Activated CD8-positive, alpha-beta memory T cell treated with anti-CD3 and anti-CD28 coated beads, Interleukin-2, amount 50 U/mL, for 48 hours (primary cell): ENCODE data around the gene ACVR1C.

Experiments
- DNase-seq: peaks from one replicate; pipeline ENCODE4 v3.0.0-alpha.2; 2020

Gene ACVR1C

DNA sequence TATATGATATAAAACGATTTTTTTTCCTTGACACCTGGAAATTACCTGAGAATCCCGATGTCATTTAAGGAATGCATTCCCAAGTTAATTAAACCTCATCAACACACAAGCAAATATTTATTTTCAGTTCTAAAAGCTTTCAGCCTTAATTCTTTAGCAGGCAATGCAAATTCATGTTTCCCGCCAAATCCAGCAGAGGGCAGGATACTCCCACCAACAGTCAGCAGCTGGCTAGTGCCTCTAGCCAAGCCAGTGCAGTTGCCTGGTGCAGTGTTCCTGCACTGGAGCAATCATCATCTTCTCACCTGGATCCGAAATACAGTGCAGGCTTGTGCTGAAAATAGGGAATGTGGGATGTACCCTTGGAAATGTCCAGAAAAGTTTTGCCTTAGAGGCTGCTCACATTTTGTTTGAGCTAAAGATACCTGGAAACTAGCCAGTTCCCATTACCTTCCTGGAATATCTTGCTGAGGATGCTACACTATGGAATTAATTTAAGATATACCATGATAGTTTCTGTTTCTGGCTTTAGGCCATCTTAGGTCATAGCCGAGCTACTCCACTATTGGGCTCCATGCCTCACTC lies 136.4 kb downstream of the ACVR1C start:
- DNase-seq = peak; percentile 75

DNA sequence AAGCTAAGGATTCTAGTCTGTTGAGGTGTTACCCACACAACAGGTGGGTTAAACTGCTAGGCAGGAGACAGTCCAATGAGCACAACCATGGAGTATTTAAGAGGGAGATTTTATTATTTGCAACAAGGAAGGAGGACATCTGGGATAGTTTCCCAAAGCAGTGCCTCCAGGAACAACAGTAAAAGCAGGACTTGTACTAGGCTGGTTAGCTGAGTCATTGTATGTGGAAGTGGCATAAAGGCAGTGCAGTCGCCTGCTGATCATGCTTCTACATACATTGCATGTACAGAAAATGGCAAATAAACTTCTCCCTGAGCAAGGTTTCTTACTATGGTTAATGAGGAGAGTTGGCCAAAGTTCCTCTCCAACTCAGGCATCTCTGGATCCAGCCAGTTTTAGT lies 138.7 kb downstream of the ACVR1C start:
- DNase-seq = no peak

DNA sequence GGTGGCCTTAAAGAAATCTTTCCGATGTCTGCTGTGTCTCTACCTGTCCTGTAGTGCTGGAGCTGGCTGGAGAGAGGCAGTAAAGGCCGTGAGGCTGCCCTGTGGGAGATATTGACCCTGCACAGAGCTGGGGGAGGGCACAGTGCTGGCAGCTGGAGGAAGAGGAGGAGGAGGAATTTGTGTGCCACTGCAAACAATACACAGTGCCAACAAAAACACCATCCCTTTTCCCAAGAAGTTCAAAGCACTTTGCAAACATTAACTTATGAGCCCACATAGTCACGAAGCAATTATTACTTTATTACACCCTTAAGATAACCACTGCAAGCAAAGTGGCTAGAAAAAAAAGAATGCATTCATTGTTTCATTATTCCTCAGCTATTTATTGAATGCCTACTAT lies 139.8 kb downstream of the ACVR1C start:
- no peak for DNase-seq

DNA sequence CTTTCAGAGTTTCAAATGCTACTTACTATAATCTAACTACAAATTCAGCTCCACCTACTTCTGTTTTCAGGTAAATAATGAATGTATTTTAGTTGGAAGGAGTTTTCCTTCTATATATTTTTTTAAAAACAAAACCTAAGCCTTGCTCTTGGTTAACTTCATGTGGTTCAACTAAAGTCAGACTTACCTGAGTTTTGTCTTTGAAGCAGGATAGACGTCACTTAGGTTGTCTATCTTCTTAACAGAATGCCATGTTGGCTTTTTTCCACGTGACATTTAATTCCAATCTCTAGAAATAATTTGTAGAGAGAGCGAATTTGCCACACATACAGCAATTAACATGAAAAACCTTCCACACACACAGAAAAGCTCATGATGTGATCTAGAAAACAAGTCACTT lies 140.9 kb downstream of the ACVR1C start:
- DNase-seq = no peak

DNA sequence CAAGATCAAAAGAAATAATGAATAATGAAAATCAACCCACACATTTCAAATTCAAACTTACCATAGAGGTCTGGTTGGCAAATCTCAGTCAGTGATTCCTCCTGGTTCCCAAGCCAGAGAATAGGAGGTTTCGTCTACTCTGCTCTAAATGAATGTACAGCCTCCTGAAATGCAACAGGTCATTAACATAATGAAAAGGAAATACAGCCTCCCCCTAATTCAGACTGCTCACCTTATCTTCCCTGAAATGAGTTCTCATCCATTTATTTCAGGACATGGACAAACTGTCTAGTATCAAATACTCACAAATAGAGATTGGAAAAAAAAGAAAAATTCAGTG lies 141.4 kb downstream of the ACVR1C start:
- no peak for DNase-seq

DNA sequence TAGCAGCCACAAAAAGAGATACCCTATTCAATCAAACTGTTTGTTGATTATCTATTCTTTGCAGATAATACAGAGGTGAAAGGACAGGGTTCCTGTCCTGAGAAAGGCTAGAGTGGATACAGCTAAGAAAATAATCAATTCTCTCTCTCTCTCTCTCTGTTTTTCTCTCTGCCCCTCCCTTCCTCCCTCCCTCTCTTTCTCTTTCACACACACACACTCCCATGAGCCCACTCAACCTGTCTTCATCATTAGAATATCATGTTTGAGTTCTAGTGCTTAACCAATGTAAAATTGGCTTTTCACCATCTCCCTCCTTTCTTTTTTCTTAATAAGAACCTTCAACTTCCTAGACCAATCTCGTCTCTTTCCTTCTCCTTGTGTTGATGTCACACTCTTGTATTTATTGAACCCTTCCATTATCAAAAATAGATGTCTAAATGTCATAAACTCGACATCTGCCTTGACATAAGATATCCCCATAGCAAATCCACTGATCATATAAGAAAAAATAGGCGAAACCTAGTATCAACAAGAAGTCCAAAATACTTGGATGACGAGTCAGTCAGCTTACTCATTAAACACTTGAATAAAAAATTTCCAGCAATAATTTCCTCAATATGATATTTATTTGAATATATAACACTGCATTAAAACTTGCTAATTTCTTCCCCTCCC lies 141.9 kb downstream of the ACVR1C start:
- DNase-seq = no peak

DNA sequence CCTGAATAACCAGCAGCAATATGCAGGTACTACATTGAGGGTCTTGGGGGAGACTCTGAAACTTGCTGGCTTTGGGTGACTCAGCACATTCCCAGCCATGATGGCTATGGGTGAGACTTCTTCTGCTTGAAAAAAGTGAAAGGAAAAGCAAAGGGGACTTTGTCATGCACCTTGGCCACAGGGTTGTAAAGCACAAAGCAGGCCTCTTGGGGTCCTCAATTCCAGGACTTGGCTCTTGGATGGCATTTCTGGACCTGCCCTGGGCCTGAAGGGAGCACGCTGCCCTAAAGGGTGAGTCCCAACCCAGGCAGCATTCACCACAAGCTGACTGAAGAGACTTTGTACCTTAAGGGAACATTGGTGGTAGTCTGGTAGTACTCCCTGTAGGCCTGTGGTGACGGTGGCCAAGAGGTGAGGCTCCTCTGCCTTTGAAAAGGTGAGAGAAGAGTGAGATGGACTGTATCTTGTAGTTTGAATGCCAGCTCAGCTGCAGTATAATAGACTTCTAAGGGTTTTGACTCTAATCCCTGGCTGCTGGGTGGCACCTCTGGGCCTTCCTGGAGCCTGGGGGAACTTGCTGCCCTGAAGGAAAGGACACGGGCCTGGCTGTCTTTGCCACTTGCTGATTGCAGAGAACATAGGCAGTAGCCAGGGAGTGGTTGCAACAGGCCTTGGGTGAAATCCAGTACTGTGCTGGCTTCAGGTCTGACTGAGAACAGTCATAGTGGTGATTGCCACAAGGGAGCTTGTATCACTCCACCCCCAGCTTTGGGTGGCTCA lies 148.3 kb downstream of the ACVR1C start:
- DNase-seq = no peak

DNA sequence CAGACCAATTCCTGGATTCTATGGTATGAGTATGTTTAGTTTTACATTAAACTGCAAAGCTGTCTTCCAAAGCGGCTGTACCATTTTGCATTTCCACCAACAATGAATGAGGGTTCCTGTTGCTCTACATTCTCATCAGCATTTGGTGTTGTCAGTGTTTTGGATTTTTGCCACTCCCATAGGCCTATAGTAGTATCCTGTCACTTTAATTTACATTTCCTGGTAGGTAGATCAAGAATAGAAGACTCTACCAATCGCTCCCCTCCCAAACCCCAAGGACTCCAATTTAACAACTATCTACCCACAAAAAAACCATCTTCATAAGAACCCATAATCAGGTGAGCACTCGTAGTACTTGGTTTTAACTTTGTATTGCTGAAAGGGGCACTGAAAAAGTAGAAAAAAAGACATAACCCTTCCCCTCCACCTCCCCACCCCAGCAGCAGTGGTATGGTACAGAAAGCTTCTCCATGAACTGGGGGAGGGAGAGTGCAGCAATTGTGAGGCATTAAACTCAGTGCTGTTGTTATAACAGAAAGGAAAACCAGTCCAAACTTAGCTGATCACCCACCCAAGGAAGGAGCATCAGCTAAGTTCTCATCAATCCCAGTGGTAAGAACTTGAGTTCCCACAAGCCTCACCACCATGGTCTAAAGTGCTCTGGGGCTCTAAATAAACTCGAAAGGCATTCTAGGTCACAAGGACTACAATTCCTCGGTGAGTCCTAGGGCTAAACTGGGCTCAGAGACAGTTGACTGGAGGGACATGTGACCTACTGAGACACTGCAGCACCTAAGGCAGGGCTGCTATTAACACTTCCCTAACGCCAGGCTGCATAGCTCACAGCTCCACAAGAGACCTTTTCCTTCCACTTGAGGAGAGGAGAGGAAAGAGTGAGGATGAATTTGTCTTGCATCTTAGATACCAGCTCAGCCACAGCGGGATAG lies 149.3 kb downstream of the ACVR1C start:
- no peak for DNase-seq

DNA sequence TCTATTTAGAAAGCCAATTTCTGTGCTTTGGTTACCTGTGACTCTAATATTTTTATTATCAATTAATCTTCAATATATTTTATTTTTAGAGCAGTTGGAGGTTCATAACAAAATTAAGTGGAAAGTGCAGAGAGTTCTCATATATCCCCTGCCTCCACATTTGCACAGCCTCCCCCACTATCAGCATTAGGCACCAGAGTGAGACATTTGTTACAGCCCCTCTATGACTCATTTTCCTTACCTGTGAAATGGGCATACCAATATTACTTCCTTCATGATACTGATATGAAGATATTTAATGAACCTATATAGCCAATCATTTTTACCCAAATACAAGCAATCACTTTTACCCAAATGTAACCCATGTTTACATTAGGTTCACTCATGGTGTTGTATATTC lies 150.7 kb downstream of the ACVR1C start:
- no peak for DNase-seq

DNA sequence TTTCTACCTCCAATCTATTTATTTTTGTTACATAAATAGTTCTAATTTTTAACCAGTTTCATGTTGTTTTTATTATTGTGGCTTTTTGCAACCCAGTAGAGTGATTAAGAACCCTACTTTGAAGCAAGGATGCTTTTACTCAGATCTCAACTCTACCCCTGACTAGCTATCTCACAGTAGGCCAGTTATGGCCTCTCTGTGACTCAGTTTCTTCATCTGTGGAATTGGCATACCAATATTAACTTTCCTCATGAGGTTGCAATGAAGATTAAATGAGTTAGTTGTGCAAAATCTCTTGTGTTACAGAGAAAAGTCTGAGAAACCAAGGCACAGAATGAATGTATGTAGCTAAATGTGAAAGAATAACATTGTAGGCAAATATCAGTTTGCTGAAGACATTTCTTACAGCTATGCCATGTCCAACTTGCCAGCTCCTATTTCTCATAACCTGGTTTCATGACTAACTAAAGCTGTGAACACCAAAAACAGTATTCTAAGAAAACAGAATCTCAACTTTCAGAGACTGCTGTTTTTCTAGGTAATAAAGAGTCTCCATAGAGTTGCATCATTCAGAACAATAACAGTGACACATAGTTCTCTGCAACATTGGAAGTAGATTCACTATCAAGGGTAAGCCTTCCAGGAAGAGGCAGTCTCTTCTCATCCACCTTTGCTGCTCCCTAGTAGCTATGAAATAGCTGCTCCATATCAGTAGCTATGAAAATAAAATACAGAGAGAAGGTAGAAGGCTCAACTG lies 151.5 kb downstream of the ACVR1C start:
- no peak for DNase-seq
